GM19452 (cell line): Measurements from ENCODE around the gene CELSR1.

Experiments used
- ATAC-seq: cut with Tn5 transposase; IDR thresholded peaks from one replicate; pipeline ENCODE4 v1.9.1; 2021; ENCODE audit not compliant: unreplicated experiment

CELSR1 gene

DNA sequence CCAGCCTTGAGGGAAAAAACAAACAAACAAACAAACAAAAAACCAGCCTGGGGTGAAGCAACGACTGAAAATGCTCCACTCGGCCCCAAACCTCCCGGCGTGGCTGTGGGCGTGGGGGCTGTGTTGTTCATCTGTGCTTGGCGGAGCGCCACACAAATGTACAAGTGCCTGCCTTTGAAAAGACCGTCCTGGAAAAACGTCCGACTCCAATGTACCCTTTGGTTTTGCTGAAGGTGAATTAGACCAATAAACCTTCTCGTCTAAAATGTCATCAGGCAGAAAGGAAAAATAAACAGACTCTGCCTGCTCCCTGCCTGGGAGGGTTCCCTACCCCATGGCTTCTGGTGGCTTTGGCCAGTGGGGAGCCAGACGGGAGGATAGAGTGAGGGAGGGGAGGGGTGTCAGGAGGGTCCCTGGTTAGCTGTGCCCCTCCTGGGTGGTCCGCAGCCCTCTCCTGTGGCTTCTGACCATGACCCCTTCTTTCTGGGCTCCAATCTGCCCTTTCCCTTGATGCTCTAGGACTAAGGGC lies 108.0 kb downstream of the CELSR1 start:
- no peak for ATAC-seq

DNA sequence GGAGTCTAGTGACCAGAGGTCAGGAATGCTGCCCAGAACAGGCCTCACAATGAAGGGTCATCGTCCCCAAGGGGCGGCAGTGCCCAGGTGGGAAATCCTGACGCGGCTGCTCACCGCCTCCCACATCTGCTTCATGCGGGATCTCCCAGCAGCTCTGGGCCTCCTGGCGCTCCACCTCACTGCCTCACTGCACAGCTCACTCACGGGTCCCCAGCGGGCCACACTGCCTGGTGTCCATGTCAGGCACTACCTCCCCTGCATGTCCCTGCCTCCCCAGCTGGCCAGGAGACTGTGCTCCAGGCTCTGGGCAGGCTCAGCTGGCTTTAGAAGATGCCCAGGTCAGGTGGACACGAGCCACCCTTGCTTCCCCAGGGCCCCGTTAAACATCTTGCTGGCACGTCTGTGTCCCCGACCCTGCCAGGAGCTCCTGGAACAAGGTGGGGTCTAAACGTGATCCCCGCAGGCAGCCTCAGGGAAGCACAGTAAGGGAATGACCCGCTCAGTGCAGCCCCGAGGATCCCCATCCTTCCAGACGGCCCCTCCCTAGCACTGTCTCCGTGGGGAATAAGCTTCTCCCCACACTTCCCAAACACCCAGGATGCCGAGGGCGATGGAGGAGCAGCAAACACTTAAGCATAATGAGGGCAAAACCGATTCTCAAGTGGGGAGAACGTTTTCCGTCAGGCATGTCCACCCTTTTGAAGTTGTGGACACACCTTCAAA lies 108.7 kb downstream of the CELSR1 start:
- no peak for ATAC-seq

DNA sequence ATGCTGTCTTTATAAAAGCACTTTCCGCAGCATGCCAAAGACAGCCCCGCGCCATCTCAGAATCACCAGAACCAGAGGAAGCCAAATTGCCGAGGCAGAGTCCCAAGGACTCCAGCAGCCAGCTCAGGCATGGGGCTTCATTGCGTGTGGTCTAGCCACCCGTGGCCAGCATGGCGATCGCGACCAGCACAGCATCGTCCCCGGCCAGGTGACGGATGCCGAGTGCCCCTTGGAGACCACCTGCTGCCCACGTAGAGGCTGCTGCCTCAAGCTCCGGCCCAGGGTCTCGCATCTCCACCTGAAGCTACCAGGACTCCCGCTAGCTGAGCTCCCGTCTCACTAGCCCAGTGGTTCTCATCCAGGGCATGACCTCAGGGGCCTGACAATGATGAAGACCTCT lies 109.2 kb downstream of the CELSR1 start:
- no peak for ATAC-seq

DNA sequence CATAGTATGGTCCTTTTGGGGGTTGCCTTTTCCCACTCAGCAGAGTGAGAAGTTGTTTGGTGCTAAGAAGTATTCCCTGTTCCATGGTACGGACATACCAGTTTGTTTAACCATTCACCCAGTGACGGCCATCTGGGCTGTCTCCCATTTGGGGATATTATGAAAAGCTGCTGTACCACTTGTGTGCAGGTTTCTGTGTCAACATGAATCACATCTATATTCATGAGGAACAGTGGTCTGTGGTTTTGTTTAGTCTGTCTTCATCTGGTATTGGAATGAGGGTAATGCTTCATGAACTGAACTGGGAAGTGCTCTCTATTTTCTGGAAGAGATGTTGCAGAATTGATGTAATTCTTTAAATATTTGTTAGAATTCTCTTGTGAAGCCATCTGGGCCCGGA lies 112.4 kb downstream of the CELSR1 start:
- ATAC-seq, result no peak

DNA sequence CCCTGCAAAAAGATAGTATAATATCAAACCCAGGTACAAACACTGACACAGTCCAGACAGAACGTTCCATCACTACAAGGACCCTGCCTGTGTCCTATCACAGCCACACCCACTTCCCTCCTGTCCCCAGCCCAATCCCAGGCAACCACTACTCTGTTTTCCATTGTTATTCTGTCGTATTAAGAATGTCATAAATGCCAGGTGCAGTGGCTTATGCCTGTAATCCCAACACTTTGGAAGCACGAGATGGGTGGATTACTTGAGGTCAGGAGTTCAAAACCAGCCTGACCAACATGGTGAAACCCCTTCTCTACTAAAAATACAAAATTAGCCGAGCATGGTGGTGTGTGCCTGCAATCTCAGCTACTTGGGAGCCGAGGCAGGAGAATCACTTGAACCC lies 112.9 kb downstream of the CELSR1 start:
- ATAC-seq, result no peak

DNA sequence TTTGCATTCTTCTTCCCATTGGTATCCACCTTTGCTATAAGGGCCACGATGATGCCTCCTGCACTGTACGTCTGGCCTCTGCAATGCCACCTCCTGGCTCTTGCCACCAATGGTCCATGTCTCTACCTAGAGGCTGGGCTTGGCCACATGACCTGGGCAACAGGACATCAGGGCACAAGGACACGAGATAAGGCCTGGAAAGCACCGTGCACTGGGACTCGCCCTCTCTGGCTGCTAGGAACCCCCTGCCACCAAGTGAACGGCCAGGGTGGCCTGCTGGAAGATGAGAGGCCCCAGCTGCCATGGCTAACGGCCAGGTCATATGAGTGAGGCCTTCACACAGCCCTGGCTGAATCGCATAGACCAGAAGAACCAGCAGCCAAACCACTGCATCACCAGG lies 114.5 kb downstream of the CELSR1 start:
- ATAC-seq, result no peak

DNA sequence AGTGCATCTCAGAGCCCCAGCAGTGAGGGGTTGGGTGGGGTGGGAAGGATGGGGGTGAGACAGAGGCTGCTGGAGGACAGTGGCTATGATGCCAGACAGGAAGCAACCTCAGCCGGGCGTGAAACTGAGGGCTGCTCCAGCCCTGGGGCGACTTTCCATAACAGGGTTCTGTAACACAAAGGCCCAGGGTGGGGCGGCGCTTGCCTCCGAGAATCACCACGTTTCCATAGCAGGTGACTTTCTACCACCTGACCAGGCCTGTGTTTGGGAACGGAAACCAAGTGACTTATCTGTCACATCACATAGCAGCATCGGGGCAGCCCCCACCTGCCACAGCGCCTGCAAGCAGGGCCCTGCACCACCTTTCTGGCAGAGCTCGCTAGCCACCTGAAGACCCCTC lies 116.2 kb downstream of the CELSR1 start:
- ATAC-seq, result no peak

DNA sequence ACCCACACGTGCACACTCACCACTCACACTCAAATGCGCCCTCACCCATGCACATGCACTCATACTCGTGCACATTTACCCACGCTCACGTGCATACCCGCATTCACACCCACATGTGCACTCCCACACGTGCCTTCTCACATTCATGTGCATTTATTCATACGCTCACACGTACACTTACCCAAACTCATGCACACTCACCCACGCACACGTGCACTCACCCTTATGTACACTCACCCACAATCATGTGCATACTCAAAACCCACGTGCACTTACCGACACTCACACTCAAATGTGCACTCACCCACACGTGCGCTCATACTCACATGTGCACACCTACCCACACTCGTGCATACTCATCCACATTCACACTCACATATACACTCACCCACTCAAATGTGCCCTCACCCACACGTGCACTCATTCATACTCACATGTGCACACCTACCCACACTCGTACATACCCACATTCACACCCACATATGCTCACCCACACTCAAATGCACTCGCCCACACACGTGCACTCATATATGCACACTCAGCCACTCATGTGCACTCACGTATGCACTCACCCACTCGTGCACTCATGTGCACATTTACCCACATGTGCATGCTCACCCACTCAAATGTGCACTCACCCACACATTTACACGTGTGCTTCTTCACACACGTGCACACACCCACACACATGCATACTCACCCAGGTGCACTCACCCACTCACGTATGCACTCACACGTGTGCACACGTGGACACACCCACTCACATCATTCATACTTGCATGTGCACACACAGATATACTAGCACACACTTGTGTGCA lies 117.5 kb downstream of the CELSR1 start:
- no peak for ATAC-seq

DNA sequence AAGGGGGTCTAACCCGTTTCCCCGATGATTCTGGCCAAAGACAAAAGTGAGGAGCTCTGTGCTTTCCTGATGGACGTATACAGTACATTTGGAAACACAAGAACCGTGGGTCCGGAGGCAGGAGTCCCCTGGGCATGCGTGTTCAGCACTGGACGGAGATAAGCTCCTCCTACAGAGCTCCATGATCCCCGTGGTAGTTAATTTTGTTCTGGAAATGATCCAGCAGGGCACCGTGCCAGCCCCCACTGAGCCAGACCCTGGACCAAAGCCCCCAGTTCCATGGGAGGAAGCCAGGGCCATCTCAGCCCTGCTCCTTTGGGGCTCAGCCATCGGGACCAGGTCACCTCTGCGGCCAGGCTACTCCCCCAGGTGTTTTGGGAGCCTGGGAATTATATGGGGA lies 118.6 kb downstream of the CELSR1 start:
- ATAC-seq, result no peak

DNA sequence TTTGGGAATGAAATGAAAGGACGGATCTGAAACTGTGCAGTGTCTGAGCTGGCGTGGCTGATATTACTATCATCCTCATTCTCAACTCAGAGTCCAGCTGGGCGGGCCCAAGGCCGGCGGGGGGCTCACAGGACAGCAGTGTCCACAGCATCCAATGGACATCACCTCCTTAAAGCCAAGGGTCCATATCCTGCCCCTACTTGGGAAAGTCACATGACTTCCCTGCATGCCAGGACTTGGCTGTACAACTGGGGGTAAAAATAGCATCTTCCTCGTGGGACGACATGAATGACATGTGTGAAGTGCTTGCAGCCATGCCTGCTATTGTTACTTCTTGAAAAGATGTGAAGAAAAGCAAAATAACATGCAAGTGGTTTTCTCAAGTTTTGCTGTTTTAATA lies 119.7 kb downstream of the CELSR1 start:
- ATAC-seq, result no peak

DNA sequence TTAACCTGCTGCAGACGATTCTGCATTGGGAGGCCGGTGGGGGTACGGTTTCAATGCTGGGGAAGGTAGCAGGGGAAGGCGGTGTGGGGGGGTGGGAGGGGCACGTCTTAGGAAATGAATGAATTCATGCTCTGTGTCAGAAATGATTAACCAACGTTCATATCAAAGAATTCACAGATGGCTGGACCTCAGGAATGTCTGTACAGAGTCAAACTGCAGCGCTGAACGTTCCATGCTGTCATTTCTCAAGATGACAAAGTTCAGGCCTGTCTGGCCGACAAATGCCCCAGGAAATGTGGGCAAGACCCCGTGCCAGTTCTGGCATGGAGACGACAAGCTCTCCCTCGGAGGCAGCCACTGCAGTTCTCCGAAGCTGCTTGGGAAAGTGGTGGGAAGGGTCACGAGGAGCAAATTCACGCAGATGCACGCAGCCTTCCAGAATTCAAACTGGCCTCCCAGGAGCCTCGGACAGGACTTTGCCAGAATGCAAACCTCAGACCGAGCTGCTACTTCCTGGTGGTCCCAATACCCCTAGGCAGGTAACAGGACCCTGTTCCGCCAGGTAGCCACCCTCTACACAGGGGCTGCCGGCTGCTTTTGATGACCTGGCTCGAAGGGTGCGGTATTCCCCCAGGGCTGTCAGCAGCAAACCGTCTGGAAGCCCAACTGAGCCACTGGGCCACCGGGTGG lies 120.4 kb downstream of the CELSR1 start:
- no peak for ATAC-seq

DNA sequence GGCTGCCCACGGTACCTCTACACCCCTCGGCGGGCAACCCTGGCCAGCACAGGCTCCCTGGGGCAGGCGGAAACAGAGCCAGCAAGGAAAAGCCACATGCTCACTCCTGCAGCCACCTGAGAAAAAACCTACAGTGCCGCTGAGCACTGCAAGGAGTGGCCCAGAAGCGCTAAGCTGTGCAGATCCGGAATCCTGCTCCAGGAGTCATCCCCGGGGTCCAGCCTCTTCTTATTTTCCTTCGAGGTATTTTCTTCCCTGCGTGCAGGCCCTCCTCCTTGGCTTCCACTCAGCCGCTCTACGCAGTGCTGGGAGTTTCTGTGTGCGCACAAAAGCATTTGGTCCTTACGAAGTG lies 120.9 kb downstream of the CELSR1 start:
- no peak for ATAC-seq

DNA sequence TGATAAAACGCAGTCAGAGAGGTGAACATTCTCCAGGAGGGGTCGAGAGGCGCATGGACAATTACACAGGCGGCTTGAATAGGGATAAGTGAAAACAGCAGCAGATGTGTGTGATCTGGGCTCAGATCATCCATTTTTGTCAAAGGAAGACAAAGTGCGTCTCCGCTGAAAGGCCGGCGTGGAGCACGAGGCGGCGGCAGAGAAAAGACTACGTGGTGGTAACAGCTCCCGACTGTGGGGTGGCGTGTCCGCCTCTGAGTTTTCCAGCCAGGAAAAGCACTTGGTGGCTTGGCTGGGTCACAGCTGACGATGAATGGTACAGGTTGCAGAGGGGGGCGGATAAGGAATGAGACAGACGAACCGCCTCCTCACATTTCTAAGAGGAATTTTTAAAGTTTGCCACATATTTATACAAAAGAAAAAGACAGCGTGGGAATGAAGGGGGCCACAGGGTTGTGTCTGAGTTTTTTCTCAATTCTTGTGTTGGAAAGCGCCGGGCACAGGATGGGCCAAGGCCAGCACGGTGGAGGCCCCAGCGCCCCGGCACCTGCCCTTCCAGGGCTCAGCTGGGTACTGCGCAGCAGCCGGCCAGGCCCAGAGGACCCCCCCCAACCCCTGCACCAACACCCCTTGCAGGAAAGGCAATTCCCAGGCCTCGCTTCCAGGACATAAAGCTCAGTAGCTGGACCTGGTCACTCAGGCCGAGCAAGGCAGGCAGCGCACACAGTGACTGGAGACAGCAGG lies 121.5 kb downstream of the CELSR1 start:
- no peak for ATAC-seq

DNA sequence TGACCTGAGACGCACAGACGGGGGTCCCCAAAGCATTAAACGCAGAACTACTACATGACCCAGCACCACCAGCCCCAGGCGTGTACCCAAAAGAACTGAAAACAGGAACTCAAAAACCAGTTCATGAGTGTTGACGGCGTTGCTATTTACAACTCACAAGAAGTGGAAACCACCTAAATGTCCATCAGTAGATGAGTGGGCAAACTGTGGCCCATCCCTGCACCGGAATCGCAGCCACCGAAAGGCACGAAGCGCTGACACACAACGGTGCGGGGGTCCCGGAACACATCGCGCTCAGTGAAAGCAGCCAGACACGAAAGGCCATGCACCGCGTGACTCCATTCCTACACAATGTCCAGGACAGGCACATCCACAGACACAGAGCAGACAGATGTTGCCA lies 122.7 kb downstream of the CELSR1 start:
- no peak for ATAC-seq

DNA sequence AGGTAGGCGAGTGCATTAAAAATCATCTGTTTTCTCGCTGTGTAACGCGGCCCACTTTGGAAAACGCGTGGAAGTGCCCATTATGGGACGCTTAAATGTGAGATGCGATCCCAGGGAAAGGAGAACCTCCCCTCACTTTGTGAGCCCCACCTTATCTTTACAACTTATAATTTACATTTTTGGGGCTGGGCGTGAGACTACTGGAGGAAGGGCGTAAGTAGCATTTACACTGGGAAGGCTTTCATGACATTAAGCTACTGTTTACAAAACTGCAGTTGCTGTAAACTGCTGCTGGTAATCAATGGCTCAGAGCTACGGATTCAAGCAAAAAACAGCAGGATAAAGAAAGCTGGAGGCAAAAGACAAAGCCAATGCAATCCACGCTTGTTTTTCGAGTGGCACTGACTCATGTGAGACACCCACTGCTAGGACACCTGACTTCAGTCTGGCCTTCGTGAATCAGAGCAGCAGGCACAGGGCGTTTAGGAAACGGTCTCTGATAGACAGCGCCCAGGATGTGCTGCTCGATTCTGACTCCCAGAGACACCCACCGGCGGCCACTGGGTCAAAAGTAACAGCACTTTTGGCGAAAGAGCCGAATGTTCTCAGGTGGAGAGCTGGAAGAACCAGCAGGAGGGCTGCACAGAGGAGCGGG lies 123.6 kb downstream of the CELSR1 start:
- no peak for ATAC-seq

DNA sequence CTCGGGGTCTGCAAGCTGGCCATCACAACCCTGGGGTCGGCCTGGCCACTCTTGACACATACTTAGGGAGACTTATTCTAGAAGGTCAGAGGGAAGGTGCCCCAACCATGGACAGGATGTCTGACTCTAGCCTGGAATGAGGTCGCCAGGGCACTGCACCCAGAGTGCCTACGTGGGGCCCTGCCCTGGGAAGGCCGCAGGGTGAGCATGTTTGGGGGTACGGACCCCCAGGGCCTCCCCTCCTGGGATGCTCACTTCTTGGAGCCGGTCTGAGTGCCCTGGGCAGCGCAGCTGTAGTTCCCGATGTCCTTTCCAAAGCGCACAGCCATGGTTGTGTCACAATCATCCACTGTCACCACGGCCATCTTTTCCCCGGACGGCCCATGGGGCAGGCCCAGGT lies 126.1 kb downstream of the CELSR1 start:
- ATAC-seq, result no peak

DNA sequence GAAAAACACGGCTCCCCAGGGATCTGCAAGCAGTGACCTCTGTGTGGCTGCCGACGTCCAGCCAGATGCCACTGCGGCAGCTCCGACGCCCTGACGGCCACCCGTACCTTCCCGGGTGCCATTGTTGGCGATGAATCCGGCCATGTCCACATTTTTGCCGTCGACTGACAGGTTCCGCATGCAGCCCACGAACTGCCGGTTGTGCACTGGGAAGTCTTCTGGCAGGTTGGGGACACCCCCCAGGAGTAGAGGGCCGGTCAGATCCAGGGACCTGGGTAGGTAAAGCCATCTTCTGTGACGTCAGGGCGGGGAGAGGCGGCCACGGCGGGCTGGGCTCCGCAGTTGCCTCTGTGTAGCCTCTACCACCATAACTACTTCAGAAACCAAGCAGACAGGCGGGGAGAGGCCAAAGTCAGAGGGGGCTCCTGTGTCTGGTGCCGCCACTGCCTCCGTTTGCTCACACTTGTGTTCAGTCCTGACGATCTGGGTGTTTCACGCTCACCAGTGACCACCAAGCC lies 127.1 kb downstream of the CELSR1 start:
- ATAC-seq, result no peak

DNA sequence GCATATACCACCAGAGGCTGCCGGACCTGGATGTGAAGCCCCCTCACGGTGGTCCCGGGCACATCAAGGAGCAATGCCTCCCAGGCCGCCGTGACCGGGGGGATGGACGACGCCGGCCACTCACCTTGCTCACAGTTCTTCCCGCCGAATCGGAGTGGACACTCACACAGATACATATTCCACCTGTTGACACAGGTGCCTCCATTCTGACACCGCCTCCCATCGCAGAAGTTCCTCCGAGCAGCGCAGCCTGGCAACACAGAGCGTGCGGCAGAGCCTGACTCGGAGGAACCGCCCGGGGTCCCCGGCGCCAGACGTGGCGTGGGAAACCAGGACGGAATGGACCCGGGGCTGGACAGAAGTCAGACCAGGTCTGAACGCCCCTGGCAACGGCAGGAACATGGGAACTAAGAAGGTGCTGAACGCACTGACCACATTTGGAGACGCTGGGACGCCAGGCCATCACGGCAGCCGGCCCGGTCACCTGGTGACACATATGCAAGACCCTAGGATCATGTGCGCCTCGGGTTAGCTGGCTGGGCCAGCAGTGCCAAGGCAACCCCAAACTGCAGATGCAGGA lies 127.7 kb downstream of the CELSR1 start:
- ATAC-seq, result no peak

DNA sequence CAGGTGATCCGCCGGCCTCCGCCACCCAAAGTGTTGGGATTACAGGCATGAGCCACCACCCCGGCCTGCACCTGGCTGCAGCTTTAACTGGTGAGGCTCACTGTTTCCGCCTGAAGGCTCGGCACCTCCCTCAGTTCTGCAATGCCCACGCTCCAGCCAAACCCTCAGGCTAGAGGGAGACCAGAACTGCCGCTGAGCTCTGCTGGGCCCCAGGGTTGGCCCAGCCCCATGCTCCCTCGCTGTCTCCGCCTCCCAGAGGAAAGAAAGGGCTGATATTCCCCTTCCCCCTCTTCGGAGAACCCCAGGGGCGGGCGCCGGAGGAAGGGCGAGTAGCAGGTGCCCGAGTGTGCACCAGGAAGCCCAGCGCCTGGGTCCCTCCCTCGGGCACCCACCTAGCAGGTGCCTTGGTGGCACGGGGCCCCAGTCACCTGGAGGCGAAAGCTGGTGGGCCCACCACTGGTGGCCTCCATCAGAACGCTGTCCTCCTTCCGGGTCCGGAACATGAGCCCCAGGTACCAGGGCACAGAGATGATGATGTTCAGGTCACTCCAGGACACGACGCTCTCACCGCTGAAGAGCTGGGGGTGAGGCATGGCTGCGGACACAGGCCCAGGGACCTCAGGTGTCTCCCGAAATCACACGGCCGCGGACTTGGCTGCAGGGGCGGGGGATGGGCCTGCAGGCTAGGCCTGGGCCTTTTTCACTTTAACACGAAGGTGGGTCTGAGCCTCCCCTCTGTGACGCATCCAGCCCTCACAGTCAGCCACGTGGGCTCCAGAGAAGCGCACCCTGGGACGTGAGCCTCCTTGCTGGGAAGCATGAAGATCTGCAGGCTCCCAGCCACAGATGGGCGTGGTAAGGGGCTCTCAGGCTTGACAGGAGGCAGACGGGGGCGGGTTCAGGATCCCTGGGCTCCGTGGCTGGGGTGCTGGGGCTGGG lies 128.6 kb downstream of the CELSR1 start:
- ATAC-seq, result no peak
